SK-N-SH (cell line): ENCODE results near the gene INF2. TPM values are rescaled to one million over a fixed set of nuclear protein-coding genes. Genes with fewer than 3 reads are reported as not detected.
A peak's percentile ranks its signal among the peaks of the same experiment; 100 is the strongest.

Experiments
- CTCF ChIA-PET: fragments of 300-600, 350-600 bp; formaldehyde crosslinking; extraction: SDS; loops from one replicate; lab custom pipeline; 2021; lab: Yijun Ruan, JAX
- POLR2A ChIA-PET: fragments of 350-600 bp; sonication (Branson Sonifier 250); formaldehyde crosslinking; extraction: SDS; loops from one replicate; lab custom pipeline; 2020; ENCODE audit warnings: antibody characterized with exemption, inconsistent platforms; lab: Yijun Ruan, JAX
- DNase-seq: peaks from one replicate; pipeline ENCODE4 v3.0.0; 2012
- H2AFZ ChIP-seq: fragments of 200-600 bp; sonication (generic); 2 replicates; pipeline ENCODE4 v1.8.1; 2016; ENCODE audit warnings: antibody characterized with exemption, mild to moderate bottlenecking, low read depth
- H3F3A ChIP-seq: fragments of 200-600 bp; sonication (generic); replicated peaks from 2 replicates; pipeline ENCODE3; 2016; ENCODE audit warnings: antibody characterized with exemption, mild to moderate bottlenecking; ENCODE audit not compliant: insufficient read depth
- H3K27ac ChIP-seq, 2 experiments: fragments of 200-500 bp in 1 of 2; fragments of 200-600 bp in 1 of 2; sonication (Bioruptor generic) in 1 of 2; sonication (generic), shearing (Covaris generic) in 1 of 2; 2 replicates each; pipeline versions ENCODE4 v1.5.1 to v1.6.1; 2014 to 2016; ENCODE audit warnings: low read depth in 2 of 2, inconsistent platforms in 1 of 2, low read length in 1 of 2, mild to moderate bottlenecking in 1 of 2, mixed read lengths in 1 of 2
- H3K27me3 ChIP-seq: fragments of 200-600 bp; sonication (generic), shearing (Covaris generic); 2 replicates; pipeline ENCODE4 v1.6.1; 2016; ENCODE audit warnings: mixed run types; ENCODE audit not compliant: insufficient read depth
- H3K36me3 ChIP-seq, 2 experiments: fragments of 200-500 bp in 1 of 2; fragments of 200-600 bp in 1 of 2; sonication (Bioruptor generic) in 1 of 2; sonication (generic) in 1 of 2; replicated peaks in 1 of 2; 2 replicates each; pipeline versions ENCODE3 to v1.5.1; 2014 to 2016; ENCODE audit warnings: low read length in 1 of 2, mild to moderate bottlenecking in 1 of 2; ENCODE audit not compliant: insufficient read depth in 2 of 2, control insufficient read depth in 1 of 2
- H3K4me1 ChIP-seq, 2 experiments: fragments of 200-500 bp in 1 of 2; fragments of 200-600 bp in 1 of 2; sonication (Bioruptor generic) in 1 of 2; sonication (generic), shearing (Covaris generic) in 1 of 2; 2 replicates each; pipeline versions ENCODE4 v1.5.1 to v1.6.1; 2014 to 2016; ENCODE audit warnings: low read depth in 1 of 2, low read length in 1 of 2, mixed run types in 1 of 2; ENCODE audit not compliant: insufficient read depth in 2 of 2, control insufficient read depth in 1 of 2
- H3K4me2 ChIP-seq: fragments of 200-600 bp; sonication (generic), shearing (Covaris generic); 2 replicates; pipeline ENCODE4 v1.6.1; 2017; ENCODE audit warnings: mixed run types
- H3K4me3 ChIP-seq, 2 experiments: fragments of 200-500 bp in 1 of 2; fragments of 200-600 bp in 1 of 2; sonication (Bioruptor generic) in 1 of 2; sonication (generic), shearing (Covaris generic) in 1 of 2; 2 replicates each; pipeline versions ENCODE4 v1.5.1 to v1.8.1; 2014 to 2016; ENCODE audit warnings: low read depth in 2 of 2, inconsistent platforms in 1 of 2, low read length in 1 of 2, mild to moderate bottlenecking in 1 of 2, mixed read lengths in 1 of 2, moderate library complexity in 1 of 2
- H3K79me2 ChIP-seq: fragments of 200-600 bp; sonication (generic); 2 replicates; pipeline ENCODE4 v1.8.1; 2017; ENCODE audit warnings: mild to moderate bottlenecking; ENCODE audit not compliant: insufficient read depth
- H3K9ac ChIP-seq: fragments of 200-600 bp; sonication (generic); 2 replicates; pipeline ENCODE4 v1.6.1; 2017; ENCODE audit warnings: mixed run types
- H3K9me2 ChIP-seq: fragments of 200-600 bp; sonication (generic); 2 replicates; pipeline ENCODE4 v1.6.1; 2017; ENCODE audit warnings: mixed run types
- H3K9me3 ChIP-seq: fragments of 200-600 bp; sonication (generic); 2 replicates; pipeline ENCODE4 v1.6.1; 2017; ENCODE audit warnings: mixed run types, mild to moderate bottlenecking, moderate library complexity
- H4K20me1 ChIP-seq: fragments of 200-600 bp; sonication (generic); 2 replicates; pipeline ENCODE4 v1.6.1; 2017; ENCODE audit warnings: mild to moderate bottlenecking, mixed run types; ENCODE audit not compliant: insufficient read depth
- CHD2 ChIP-seq: fragments of 150-350 bp; IDR thresholded peaks from 2 replicates; pipeline ENCODE4 v1.6.1; 2018; ENCODE audit warnings: low read length; ENCODE audit not compliant: partially characterized antibody
- ELF1 ChIP-seq: IDR thresholded peaks from 2 replicates; pipeline ENCODE4 v1.4.0; 2012
- EZH2phosphoT487 ChIP-seq: fragments of 200-600 bp; sonication (generic); IDR thresholded peaks from 2 replicates; pipeline ENCODE4 v1.6.1; 2017; ENCODE audit warnings: low read depth, mixed run types, mild to moderate bottlenecking, antibody characterized with exemption, moderate library complexity, borderline replicate concordance
- FOSL2 ChIP-seq: IDR thresholded peaks from 2 replicates; pipeline ENCODE4 v1.4.0; 2012; ENCODE audit warnings: low read depth, mild to moderate bottlenecking, moderate library complexity, borderline replicate concordance
- GABPA ChIP-seq: IDR thresholded peaks from 2 replicates; pipeline ENCODE4 v1.4.0; 2012; ENCODE audit warnings: low read depth, mild to moderate bottlenecking
- GATA2 ChIP-seq: sonication (generic); formaldehyde crosslinking; IDR thresholded peaks from 2 replicates; pipeline ENCODE4 v1.5.0; 2020; ENCODE audit warnings: mild to moderate bottlenecking, missing genetic modification reagents
- JUND ChIP-seq: IDR thresholded peaks from 2 replicates; pipeline ENCODE4 v1.4.0; 2012
- MEF2A ChIP-seq: IDR thresholded peaks from 2 replicates; pipeline ENCODE4 v1.4.0; 2012; ENCODE audit warnings: low read depth, borderline replicate concordance
- MXI1 ChIP-seq: IDR thresholded peaks from 2 replicates; pipeline ENCODE4 v1.6.1; 2012; ENCODE audit warnings: mild to moderate bottlenecking, low read depth, low read length, improper control_type of control experiment
- NFIC ChIP-seq: IDR thresholded peaks from 2 replicates; pipeline ENCODE4 v1.4.0; 2012; ENCODE audit warnings: borderline replicate concordance
- POLR2AphosphoS5 ChIP-seq: IDR thresholded peaks from 2 replicates; pipeline ENCODE4 v1.6.1; 2012; ENCODE audit warnings: low read depth, low read length
- RCOR1 ChIP-seq: fragments of 150-350 bp; IDR thresholded peaks from 2 replicates; pipeline ENCODE4 v1.6.1; 2017; ENCODE audit warnings: antibody characterized with exemption, low read length
- RXRA ChIP-seq: IDR thresholded peaks from 2 replicates; pipeline ENCODE4 v1.4.0; 2012; ENCODE audit warnings: low read depth, mild to moderate bottlenecking, borderline replicate concordance
- SIN3A ChIP-seq: IDR thresholded peaks from 2 replicates; pipeline ENCODE4 v1.6.1; 2012; ENCODE audit warnings: low read depth, mild to moderate bottlenecking, low read length, moderate library complexity, borderline replicate concordance
- TAF1 ChIP-seq: IDR thresholded peaks from 2 replicates; pipeline ENCODE4 v1.6.1; 2012; ENCODE audit warnings: low read depth, mild to moderate bottlenecking, low read length, moderate library complexity, borderline replicate concordance
- TCF12 ChIP-seq: IDR thresholded peaks from 2 replicates; pipeline ENCODE4 v1.4.0; 2012
- TEAD4 ChIP-seq: IDR thresholded peaks from 2 replicates; pipeline ENCODE4 v1.4.0; 2012; ENCODE audit warnings: mild to moderate bottlenecking, borderline replicate concordance; ENCODE audit not compliant: insufficient read depth
- YY1 ChIP-seq: IDR thresholded peaks from 2 replicates; pipeline ENCODE4 v1.4.0; 2012; ENCODE audit warnings: low read depth, mild to moderate bottlenecking
- WGBS: methylation state at CpG from one replicate; pipeline ENCODE4 v1.1.6; 2017; ENCODE audit warnings: low lambda C conversion rate; 5-methylcytosine and 5-hydroxymethylcytosine counted together
- polyA plus RNA-seq, 3 experiments: library from polyadenylated mRNA; depleted of rRNA; stranded (reverse); fragments of >200 nt; gene quantifications; 2 replicates each; pipeline ENCODE4 v1.2.3, GENCODE V29; 2012
- TF ChIP-seq, protein P1 (sequence below): fragments of 150-350 bp; IDR thresholded peaks from 2 replicates; pipeline ENCODE4 v1.6.1; 2016; ENCODE audit warnings: mild to moderate bottlenecking, low read depth, low read length
- TF ChIP-seq, protein P2 (sequence below): fragments of 150-350 bp; IDR thresholded peaks from 2 replicates; pipeline ENCODE4 v1.6.1; 2017; ENCODE audit warnings: antibody characterized with exemption, low read length, low read depth, borderline replicate concordance
- TF ChIP-seq, protein P3 (sequence below): IDR thresholded peaks from 2 replicates; pipeline ENCODE4 v1.4.0; 2012; ENCODE audit warnings: low read depth
- TF ChIP-seq, protein P4 (sequence below): IDR thresholded peaks from 2 replicates; pipeline ENCODE4; 2012

The INF2 gene
- polyA plus RNA-seq, 1 of the 3 experiments (the other 2 are of a cell fraction), result 32.5 TPM

DNA sequence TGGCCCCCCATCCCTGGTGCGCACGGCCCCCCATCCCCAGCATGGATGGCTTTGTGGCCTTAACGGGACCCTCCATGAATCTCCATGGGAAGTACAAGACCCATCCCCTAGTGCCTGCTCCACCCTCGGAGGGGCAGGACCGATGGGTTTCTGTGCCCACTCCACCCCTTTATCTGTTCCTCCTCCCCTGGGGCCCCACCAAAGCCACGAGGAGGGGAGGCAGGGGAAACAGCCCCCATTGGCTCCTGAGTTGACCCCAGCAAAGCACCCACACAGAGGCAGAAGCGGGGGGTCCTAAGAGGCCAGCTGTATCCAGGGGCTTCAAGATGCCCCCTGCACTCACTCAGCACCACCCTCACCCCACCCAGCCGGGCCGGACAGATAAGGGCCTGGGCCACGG, 48.7 kb upstream of the INF2 start:
- POLR2A ChIA-PET, result no interaction called here
- no peaks in the 10 kb centered on the region for H3K27me3 ChIP-seq
- WGBS, result 60% methylated on average over 6 of the region's 10 CpGs

DNA sequence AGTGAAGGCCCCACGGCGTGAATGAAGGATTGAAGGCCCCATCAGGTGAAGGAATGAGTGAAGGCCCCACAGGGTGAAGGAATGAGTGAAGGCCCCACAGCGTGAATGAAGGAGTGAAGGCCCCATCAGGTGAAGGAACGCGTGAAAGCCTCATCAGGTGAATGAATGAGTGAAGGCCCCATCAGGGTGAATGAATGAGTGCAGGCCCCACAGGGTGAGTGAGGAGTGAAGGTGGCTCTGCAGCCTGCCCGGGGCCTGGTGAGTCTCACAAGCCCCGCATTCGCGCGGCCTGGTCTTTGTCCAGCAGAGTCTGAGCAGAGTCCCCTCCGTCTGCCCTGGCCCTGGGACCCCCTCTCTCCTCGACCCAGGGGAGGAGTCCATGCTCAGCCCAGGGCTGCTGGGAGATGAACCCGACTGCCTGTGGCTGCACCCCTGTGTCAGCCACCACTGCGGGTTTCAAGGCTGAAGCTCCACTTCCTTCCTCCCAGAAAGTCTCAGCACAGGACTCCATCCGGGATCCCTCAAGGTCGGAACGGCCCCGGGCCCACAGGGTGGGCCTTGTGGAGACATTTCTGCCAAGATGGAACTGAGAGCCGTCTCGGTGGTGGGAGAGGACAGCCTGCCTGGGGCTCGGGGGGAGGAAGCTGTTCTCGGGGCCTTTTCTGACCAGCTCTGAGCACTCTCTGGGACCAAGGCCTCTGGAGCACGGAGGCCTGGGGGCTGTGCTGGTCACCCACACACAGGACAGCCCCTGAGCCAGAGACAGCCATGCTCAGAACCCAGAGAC, 47.5 kb upstream of the INF2 start:
- H3K79me2 ChIP-seq, result no peaks in the 10 kb centered on the region
- H3K9me2 ChIP-seq, result no peaks in the 10 kb centered on the region
- H2AFZ ChIP-seq, result no peak overlapping the region
- H3K9me3 ChIP-seq, result no peaks in the 10 kb centered on the region
- ChIA-PET POLR2A (no interaction called here), CTCF (interaction anchor here (1.4 kb wide), 1 partner anchor 564 kb away, joined by 3 read pairs; no protein-coding TSS in a partner anchor)
- H3K4me1 ChIP-seq, result peaks cover 0 to 4% of the 10 kb centered on the region in 2 experiments; a peak in 2 of 4 replicates
- H4K20me1 ChIP-seq, result no peaks in the 10 kb centered on the region
- peak; percentile 32 for DNase-seq
- 90% methylated on average over 20 of the region's 23 CpGs for WGBS
- H3K27ac ChIP-seq, result no peak overlapping the region
- no peaks in the 10 kb centered on the region for H3K27me3 ChIP-seq
- TF ChIP-seq FOSL2 (no peak), SIN3A (no peak), MEF2A (no peak), POLR2AphosphoS5 (no peak), YY1 (no peak), RXRA (no peak), MXI1 (no peak), EZH2phosphoT487 (no peak), JUND (no peak), RCOR1 (no peak), CHD2 (no peak), NFIC (no peak), TAF1 (no peak), GATA2 (CRISPR knock-in tag) (no peak)
- TF ChIP-seq, protein P1, sequence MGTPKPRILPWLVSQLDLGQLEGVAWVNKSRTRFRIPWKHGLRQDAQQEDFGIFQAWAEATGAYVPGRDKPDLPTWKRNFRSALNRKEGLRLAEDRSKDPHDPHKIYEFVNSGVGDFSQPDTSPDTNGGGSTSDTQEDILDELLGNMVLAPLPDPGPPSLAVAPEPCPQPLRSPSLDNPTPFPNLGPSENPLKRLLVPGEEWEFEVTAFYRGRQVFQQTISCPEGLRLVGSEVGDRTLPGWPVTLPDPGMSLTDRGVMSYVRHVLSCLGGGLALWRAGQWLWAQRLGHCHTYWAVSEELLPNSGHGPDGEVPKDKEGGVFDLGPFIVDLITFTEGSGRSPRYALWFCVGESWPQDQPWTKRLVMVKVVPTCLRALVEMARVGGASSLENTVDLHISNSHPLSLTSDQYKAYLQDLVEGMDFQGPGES, result no peak
- TF ChIP-seq, protein P2, sequence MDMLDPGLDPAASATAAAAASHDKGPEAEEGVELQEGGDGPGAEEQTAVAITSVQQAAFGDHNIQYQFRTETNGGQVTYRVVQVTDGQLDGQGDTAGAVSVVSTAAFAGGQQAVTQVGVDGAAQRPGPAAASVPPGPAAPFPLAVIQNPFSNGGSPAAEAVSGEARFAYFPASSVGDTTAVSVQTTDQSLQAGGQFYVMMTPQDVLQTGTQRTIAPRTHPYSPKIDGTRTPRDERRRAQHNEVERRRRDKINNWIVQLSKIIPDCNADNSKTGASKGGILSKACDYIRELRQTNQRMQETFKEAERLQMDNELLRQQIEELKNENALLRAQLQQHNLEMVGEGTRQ, result no peak
- TF ChIP-seq, protein P3, sequence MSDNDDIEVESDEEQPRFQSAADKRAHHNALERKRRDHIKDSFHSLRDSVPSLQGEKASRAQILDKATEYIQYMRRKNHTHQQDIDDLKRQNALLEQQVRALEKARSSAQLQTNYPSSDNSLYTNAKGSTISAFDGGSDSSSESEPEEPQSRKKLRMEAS, result no peak
- TF ChIP-seq, all 33 proteins: peak for 0
- Histone ChIP-seq H3F3A (no peaks in the 10 kb centered on the region), H3K9ac (no peak overlapping the region), H3K4me2 (no peak overlapping the region), H3K4me3 (no peak overlapping the region), H3K36me3 (no peaks in the 10 kb centered on the region)

More for the DNA sequence above, 48.7 kb upstream of the INF2 start:
- Histone ChIP-seq H3K4me3 (no peak overlapping the region), H3K27ac (no peak overlapping the region), H2AFZ (no peak overlapping the region), H3K4me1 (peaks cover 0 to 4% of the 10 kb centered on the region in 2 experiments; a peak in 2 of 4 replicates), H3K36me3 (no peaks in the 10 kb centered on the region), H3K9me3 (no peaks in the 10 kb centered on the region), H3F3A (no peaks in the 10 kb centered on the region), H3K9me2 (no peaks in the 10 kb centered on the region), H3K9ac (no peak overlapping the region), H3K79me2 (no peaks in the 10 kb centered on the region), H4K20me1 (no peaks in the 10 kb centered on the region), H3K4me2 (no peak overlapping the region)
- TF ChIP-seq JUND, result no peak
- no peak for TF ChIP-seq MXI1
- TF ChIP-seq GABPA, result no peak
- TF ChIP-seq ELF1, result no peak
- TF ChIP-seq, protein P4, sequence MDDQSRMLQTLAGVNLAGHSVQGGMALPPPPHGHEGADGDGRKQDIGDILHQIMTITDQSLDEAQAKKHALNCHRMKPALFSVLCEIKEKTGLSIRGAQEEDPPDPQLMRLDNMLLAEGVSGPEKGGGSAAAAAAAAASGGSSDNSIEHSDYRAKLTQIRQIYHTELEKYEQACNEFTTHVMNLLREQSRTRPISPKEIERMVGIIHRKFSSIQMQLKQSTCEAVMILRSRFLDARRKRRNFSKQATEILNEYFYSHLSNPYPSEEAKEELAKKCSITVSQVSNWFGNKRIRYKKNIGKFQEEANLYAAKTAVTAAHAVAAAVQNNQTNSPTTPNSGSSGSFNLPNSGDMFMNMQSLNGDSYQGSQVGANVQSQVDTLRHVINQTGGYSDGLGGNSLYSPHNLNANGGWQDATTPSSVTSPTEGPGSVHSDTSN, result no peak
- no peak for TF ChIP-seq TEAD4
- no peak for TF ChIP-seq TCF12
- TF ChIP-seq YY1, result no peak
- CTCF ChIA-PET, result interaction anchor here (0.6 to 3.5 kb wide), 42 partner anchors 9 to 563 kb away, joined by 3 to 55 read pairs (median 4); no protein-coding TSS in a partner anchor
- peak; percentile 29 for DNase-seq
